Inflammatory macrophage (primary cell): ENCODE measurements around the gene C11orf52.
"Not testable (repeated sequence)": the region's sequence is repeated elsewhere in the genome, so short reads cannot be mapped to it uniquely, and the experiment has no call there.

Experiments used
- DNase-seq, 2 donors: peaks; one replicate each; pipeline ENCODE4 v3.0.0-alpha.2; 2020 to 2022

The C11orf52 gene

DNA sequence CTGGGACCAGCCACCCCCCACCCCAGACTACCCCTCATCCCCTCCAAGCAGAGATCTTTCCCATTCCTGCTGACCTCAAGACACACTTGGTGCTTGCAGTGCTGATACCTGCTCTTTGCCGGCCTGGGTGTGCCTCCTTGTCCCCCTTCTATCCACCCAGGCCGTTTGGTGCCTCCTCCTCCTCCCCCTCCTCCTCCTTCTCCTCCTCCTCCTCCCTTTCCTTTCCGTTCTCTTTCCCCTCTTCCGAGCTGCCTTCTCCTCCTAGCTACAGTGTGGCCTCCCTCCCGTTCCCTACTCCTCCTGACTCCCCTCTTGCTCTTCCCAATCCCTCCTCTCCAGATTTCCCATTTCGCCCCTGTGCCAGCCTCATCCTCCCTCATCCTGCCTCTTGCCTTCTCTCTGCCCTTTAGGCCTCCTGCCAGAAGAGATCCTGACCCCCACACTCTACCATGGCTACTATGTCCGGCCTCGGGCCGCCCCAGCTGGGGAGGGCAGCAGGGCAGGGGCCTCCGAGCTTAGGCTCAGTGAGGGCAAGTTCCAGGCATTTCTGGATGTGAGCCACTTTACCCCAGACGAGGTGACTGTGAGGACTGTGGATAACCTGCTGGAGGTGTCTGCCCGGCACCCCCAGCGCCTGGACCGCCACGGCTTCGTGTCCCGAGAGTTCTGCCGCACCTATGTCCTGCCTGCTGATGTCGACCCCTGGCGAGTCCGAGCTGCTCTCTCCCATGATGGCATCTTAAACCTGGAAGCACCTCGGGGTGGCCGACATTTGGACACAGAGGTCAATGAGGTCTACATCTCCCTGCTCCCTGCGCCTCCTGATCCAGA lies 5.5 kb upstream of the C11orf52 start:
- no peak for DNase-seq

DNA sequence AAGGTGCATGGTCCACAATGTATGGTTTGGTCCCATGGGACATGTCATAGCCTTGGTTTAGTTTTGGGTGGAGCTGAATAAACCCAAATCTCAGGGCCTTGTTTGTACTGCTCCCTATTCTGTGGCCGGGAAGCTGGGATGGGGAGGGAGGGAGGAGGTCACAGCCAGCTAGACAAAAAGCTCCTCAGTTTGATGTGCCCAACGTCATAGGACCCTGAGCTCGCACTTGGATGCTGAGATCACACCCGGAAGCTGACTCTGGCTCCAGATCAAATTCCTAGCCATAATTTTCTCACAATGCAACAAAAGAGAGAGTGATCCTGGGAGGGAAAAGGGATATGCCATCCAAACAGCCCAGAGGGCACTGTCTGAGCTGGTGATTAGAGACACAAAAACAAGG lies 4.7 kb upstream of the C11orf52 start:
- DNase-seq, result no peak

DNA sequence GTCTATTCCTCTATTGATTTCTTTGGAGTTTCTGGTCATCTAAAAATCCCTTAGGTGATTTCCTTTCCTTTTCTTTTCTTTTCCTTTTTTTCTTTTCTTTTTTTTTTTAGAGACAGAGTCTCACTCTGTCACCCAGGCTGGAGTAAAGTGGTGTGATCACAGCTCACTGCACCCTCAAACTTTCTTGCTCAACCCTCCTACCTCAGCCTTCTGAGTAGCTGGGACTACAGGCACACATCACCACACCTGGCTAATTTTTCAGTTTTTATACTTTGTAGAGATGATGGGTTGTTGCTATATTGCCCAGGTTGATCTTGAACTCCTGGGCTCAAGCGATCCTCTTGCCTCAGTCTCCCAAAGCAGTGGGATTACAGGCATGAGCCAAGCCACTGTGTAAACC lies 1.9 kb upstream of the C11orf52 start:
- no peak for DNase-seq

- DNase-seq, result no peak
Observed at GRCh38 chr11:111917312-111917711, 1.4 kb upstream of the C11orf52 start.

DNA sequence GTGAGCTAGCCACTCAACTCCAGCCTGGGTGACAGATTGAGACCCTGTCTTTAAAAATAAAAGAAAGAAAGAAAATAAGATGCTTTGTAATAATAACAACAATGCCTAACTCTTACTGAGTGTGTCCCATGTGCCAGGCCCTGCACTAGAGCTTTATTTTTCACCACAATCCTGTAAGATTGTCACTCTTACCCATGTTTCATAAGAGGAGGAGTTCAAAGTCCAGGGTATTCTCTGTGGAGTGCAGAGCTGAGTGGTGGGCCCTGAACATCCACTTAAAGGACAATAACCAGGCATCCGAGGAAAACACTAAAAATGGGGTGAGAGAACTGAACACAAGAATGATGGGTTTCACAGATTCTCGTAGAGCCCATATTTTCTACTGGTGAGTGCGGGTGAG lies 925 bp upstream of the C11orf52 start:
- DNase-seq, result no peak

DNA sequence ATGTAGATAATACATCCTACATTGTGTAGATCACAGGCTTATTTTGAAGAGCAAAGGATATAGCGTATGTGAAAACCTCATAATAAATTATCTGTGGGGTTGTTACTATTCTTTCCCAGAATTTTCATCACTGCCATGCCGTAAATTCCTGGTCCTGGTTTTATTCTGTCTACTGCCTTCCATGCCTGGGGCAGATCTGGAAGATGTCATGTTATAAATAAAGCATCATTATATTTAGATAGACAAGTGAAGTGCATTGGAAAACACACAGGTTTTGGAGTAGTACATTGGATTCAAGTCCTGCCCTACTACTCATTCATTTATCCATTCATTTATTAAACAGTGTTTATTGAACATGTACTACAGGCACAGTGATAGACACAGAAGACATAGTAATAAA lies 2.2 kb downstream of the C11orf52 start:
- no peak for DNase-seq

GRCh38 chr11:111921541-111922230 lies 3.0 kb downstream of the C11orf52 start:
- no peak for DNase-seq

- DNase-seq, result peak; percentile 14 to 47
Observed at GRCh38 chr11:111922803-111923202, 4.1 kb downstream of the C11orf52 start.

- no peak for DNase-seq
Observed at GRCh38 chr11:111923351-111923788, 4.7 kb downstream of the C11orf52 start.

GRCh38 chr11:111923951-111924350 lies 5.2 kb downstream of the C11orf52 start:
- no peak for DNase-seq

- no peak for DNase-seq
Observed at GRCh38 chr11:111925953-111926352, 7.2 kb downstream of the C11orf52 start.

- peak; percentile 97 to 98 for DNase-seq
Observed at GRCh38 chr11:111926505-111927391, 8.0 kb downstream of the C11orf52 start.

DNA sequence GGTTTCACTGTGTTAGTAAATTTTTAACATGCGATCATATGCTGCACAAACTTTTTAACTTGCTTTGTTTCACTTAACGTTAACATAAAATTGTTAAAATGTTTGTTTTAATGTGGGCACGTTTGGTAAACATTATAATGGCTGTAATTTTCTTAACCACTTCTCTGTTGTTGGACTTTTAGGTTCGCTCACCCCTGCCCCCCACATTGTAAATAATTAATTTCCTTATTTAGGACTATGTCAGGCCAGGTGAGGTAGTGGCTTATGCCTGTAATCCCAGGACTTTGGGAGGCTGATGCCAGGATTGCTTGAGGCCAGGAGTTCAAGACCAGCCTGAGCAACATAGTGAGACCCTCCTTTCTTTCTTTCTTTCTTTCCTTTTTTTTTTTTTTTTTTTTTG lies 11.8 kb downstream of the C11orf52 start:
- DNase-seq, result no peak

DNA sequence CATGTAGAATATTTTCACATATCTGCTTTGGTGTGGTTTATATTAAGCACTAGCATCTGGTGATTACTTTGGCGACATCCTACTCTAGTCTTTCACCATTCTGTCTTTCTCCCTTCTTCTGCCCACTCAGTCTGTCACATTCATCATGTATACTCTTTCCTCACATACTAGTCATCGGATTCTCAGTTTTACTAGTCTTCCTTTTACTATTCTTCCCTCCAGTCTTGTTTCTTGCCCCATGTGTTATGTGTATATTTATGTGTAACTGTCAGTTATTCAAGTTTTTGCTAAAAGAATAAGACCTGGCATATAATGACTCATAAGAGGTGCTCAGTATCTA lies 13.9 kb downstream of the C11orf52 start:
- DNase-seq, result peak; percentile 64 to 74

DNA sequence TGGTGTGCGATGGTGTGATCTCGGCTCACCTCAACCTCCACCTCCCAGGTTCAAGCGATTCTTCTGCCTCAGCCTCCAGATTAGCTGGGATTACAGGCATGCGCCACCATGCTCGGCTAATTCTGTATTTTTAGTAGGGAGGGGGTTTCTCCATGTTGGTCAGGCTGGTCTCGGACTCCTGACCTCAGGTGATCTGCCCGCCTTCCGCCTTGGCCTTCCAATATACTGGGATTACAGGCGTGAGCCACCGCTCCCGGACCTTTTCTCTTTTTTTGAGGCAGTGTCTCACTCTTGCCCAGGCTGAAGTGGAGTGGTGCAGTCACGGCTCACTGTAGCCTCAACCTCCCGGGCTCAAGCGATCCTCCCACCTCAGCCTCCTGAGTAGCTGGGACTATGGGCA lies 14.5 kb downstream of the C11orf52 start:
- not testable (repeated sequence) for DNase-seq

DNA sequence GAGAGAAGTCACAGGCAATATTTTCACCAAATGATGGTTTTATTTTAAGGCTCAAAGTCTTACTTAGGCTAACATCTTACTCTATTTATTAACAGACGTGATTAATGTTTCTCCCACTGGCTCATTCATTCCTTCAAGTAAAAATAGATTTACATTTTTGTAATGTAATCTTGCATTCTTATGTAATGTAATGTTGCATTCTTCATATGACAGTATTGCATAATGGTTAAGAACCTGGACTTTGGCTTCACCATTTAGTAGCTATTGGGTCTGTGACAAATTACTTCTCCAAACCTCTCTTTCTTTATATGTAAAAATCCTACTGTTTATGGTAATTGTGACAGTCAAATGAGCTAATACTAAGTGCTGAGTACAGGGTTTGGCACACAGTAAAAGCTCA lies 15.2 kb downstream of the C11orf52 start:
- DNase-seq, result peak; percentile 61 to 87

- no peak for DNase-seq
Observed at GRCh38 chr11:111934306-111934705, 15.6 kb downstream of the C11orf52 start.

GRCh38 chr11:111935317-111936039 lies 16.8 kb downstream of the C11orf52 start:
- peak; percentile 94 to 95 for DNase-seq

GRCh38 chr11:111936040-111936540 lies 17.4 kb downstream of the C11orf52 start:
- DNase-seq, result no peak

GRCh38 chr11:111937461-111937769 lies 18.7 kb downstream of the C11orf52 start:
- no peak for DNase-seq

DNA sequence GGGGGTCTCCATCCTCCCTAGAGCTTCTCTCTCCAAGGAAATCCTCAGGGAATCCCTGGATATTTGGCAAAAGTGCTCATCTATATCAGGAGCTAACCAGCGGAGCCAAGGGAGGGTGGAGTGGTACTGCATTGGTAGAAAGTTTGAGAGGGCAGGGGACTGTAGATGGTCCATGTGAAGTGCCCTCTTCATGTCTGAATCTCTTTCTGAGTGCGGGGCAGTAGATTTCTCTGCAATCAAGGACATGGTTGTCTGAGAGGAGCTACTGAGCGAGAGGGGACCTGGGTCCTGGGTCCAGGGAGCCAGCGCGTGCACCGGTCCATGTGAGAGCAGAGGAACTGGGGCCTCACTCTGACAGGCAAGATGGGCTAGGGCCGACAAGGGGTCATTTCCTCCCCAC lies 19.1 kb downstream of the C11orf52 start:
- DNase-seq, result no peak

DNA sequence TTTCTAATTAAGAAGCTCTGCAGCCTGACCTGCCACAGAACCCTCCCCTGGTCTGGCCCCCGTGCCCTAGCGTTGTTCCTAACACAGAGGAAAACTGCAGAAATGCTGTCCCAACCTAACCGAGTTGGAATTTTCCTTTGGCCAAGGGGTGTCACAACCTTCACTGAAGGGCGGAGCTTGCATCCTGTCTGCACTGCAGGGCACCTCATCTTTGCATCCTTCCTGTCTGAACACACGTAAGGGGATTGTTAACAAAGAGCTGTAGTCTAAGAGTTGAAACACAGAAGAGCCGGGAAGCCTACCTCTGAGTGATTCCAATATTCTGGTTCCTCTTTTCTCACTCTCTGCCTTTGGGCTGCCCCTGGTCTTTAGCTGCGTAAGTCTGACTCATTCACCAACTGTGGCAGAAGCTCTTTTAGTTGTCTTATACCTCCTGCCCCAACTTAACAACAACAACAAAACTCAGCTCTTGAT lies 20.0 kb downstream of the C11orf52 start:
- DNase-seq, result peak; percentile 81 to 83
